Ecto neural progenitor cell (in vitro differentiated cells): ENCODE measurements around the gene TSPOAP1.

Experiments used
- DNase-seq: peaks from one replicate; pipeline ENCODE4 v3.0.0-alpha.2; 2018; ENCODE audit warnings: low spot score

The TSPOAP1 gene

GRCh38 chr17:58329035-58329809 is 627 bp upstream of the TSPOAP1 start:
- DNase-seq = no peak

- DNase-seq = no peak
Measured at GRCh38 chr17:58327363-58328194, 1.0 kb downstream of the TSPOAP1 start.

- DNase-seq = no peak
Measured at GRCh38 chr17:58326609-58327362, 1.8 kb downstream of the TSPOAP1 start.

GRCh38 chr17:58325976-58326468 is 2.6 kb downstream of the TSPOAP1 start:
- no peak for DNase-seq

GRCh38 chr17:58325289-58325726 is 3.3 kb downstream of the TSPOAP1 start:
- DNase-seq = no peak

- DNase-seq = peak; percentile 88
Measured at GRCh38 chr17:58324409-58325288, 3.9 kb downstream of the TSPOAP1 start.

GRCh38 chr17:58324056-58324408 is 4.6 kb downstream of the TSPOAP1 start:
- no peak for DNase-seq

GRCh38 chr17:58323366-58324055 is 5.1 kb downstream of the TSPOAP1 start:
- no peak for DNase-seq

GRCh38 chr17:58322581-58323185 is 5.9 kb downstream of the TSPOAP1 start:
- no peak for DNase-seq

- DNase-seq = no peak
Measured at GRCh38 chr17:58321571-58322525, 6.7 kb downstream of the TSPOAP1 start.

GRCh38 chr17:58320570-58321323 is 7.8 kb downstream of the TSPOAP1 start:
- no peak for DNase-seq

GRCh38 chr17:58320163-58320558 is 8.4 kb downstream of the TSPOAP1 start:
- DNase-seq = no peak

- DNase-seq = no peak
Measured at GRCh38 chr17:58319173-58320162, 9.1 kb downstream of the TSPOAP1 start.

- DNase-seq = no peak
Measured at GRCh38 chr17:58318627-58319172, 9.9 kb downstream of the TSPOAP1 start.

GRCh38 chr17:58318065-58318481 is 10.5 kb downstream of the TSPOAP1 start:
- no peak for DNase-seq

- DNase-seq = peak; percentile 77
Measured at GRCh38 chr17:58317421-58318064, 11.1 kb downstream of the TSPOAP1 start.
